HG03139 (cell line): ENCODE results near the gene CEP89.
"Not testable (repeated sequence)": the region's sequence is repeated elsewhere in the genome, so short reads cannot be mapped to it uniquely, and the experiment has no call there.

Experiments used
- ATAC-seq: cut with Tn5 transposase; IDR thresholded peaks from one replicate; pipeline ENCODE4 v1.9.1; 2021; ENCODE audit not compliant: unreplicated experiment

CEP89 gene

DNA sequence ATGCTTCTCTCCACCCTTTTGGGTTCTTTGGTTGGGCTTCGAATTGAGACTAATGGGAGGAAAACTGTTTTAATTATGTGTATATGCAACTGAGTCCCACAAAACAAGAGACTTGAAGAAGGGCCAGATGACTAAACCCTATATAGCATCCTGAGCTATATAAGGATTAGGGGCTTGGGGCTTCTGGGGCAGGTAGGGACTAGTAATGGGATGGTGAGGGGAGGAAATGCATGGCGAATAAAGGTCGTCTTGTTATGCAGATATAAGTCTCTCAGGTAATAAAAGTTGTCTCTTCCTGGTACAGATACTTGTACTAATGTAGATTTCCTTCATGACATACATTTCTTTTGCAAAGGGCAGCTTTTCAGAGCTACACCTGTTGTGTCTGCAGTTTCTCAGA, 99.4 kb downstream of the CEP89 start:
- ATAC-seq, result no peak

DNA sequence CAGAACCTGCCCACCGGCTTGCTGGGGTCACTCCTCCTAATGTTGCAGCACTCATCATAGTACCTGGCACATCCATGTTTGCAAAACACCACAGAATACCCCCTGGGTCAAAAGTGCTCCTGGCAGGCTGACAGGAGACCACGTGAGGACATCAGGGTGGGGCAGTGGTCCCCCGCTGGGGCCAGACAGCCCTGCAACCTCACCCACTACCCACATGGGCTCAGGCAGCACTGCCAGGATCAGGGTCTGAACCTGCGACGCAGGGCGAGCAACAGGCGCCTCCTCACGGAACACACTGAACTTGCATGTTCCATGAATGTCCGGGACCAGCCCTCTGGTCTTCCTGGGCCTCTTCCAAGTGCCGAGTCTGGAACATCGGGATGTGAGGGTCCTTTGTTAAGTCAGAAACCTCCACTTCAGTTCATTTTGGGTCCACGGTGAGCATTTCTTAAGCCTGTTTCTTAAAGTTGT, 100.7 kb downstream of the CEP89 start:
- ATAC-seq, result no peak

DNA sequence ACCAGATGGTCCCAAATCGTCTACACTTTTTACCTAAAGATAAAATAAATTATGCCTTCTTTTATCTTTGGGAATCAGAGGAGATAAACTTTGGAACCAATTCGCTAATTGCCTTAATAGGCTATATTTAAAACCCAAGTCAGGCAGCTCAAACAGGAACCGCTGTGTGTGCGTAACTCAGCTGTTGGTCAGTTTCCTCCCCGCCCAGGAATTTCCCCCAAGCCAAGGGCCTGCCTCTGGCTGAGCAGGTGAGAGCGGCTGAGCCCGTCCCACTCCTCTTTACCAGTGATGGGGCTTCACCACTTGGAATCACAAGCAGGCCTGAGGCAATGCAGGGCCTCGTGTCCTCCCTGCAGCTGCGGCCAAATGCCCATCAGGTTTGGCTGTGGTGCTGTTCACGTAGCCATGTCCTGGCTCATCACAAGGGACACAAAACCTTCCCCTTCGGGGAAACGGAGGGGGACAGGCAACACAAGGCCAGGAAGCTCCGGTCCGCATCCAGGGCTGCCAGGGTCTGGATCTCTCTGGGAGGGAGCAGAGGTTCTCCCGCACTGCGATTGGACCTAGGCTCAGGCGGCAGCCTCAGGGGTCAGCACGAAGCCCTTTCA, 101.7 kb downstream of the CEP89 start:
- ATAC-seq, result no peak

DNA sequence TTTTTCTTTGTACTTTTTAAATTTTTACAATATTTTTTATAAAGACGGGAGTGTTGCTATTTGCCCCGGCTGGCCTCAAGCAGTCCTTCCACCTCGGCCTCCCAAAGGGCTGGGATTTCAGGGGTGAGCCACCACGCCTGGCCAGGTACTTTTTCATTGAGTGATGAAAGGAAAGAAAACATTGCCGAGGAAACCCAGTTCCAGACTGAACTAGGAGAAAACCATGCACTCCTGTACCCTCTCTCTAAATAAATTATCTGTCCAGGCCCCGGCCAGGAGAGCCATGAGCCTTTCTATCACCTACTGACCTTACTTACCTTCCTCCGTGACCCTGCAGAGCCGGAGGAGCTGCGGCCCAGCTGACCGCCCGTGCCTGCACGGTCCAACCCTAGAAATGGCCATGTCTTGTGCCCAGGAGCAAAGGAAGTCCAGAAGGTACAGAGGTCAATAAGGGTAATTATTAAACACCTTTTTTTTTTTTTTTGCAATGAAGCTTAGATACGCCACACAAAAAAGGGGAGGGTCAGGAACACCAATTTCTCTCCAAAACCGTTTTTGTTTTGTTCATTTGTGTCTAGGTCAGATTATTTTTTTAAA, 102.3 kb downstream of the CEP89 start, which contains the start of gene SLC7A9:
TSS of gene SLC7A9 (minus strand) at position 399 of the 597 bp plus-strand sequence. CDS start 1,233 bp downstream, outside the sequence.
- no peak for ATAC-seq

DNA sequence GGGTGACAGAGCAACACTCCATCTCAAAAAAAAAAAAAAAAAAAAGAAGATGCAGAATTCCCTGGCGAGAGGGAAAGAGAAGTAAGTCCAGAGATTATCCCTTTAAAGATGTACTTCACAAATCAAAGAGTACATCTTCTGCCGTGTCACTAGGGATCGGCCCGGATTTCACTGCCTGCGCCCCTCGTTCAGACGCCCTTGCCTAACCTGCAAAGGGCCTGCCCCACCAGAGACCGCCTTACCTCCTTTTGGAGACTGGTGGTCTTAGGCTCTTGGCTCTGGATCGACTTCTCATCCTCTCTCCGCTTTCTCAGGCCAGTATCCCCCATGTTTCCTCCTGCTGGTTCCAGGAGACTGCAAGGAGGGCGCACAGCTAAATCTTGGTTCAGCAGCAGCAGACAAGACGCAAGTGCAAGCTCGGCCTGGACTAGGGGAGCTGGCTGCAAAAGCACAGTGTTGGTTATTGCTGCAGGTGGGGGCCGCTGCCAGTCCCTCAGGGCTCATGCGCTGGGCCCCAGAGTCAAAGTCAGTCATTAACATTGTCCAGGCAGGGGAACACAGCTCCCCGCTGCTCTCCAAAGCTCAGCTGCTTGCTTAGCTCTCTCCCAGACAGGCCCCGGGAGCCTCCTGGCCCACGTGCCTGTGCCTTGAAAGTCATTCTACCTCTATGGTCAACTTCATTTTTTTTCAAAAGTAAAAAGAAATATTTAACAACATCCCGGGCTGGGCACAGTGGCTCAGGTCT, 103.4 kb downstream of the CEP89 start:
- no peak for ATAC-seq

DNA sequence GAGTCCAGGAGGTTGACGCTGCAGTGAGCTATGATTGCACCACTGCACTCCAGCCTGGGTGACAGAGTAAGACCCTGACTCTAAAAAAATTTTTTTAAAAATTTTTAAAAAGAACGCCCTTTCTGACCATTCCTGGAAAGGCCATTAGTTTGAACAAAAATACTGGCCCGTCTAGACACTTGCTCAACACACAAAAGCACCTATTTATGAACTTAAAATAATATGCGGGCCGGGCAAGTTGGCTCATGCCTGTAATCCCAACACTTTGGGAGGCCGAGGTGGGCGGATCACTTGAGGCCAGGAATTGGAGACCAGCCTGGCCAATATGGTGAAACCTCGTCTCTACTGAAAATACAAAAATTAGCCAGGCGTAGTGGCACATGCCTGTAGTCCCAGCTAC, 104.3 kb downstream of the CEP89 start:
- not testable (repeated sequence) for ATAC-seq

DNA sequence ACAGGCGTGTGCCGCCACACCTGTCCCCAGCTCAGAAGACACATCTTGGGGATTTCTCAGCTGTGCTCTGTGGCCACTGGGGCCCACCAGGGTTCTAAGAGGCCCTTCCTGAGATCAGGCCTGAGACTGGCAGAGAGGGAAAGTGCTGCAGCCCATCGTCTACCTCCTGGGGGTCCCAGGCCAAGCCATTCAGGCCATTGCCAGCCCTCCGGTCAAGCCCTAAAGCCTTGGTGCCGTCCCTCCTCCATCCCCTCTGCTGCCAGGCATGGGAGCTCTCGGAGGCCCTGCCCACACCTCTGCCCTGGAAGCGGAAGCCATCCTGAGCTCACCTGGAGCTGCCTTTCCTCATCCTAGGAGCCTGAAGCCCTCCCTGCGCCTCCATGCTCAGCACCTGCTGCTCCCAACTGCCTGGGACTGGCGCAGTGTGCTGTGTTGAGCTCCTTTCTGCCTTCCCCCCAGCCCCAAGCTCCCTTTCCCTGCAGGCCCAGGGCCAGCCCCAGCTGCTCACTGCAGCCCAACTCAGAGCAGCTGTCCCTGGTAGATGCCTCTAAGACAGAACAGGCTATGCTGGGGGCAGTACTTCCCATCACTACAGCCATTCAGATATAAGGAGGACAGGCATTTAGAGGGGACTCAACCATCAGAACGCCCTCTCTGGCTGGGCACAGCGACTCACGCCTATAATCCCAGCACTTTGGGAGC, 105.0 kb downstream of the CEP89 start:
- ATAC-seq, result no peak

DNA sequence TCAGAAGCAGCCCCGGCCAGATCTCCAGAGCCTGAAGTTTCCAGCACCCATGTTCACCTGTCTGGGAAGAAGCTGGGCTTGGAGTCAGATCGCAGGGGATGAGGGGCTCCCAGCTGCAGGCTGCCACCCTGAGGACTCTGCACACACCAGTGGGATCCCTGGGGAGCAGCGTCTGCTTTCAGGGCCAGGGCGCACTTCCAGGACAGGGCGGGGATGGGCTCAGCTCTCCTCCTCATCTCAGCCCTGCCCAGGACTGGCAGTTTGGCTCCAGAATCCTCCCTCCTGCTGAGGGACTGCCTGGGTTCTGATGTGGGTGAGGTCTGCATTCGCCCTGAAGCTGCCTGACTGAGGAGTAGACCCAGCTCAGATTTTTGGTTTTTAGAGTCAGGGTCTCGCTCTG, 105.7 kb downstream of the CEP89 start:
- no peak for ATAC-seq

DNA sequence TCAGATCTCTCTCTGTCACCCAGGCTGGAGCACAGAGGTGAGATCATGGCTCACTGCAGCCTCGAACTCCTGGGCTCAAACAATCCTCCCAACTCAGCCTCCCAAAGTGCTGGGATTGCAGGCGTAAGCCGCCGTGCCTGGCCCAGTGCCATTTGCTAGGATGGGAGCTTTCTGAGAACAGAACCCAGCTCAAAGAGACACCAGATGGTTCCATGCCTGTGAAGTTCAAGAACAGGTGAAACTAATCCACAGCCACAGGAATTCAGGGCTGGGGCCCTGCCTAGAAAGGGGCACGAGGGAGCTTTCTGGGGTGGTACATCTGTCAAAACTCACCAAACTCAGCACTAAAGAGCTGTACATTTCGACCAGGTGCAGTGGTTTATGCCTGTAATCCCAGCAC, 106.4 kb downstream of the CEP89 start:
- ATAC-seq, result no peak

DNA sequence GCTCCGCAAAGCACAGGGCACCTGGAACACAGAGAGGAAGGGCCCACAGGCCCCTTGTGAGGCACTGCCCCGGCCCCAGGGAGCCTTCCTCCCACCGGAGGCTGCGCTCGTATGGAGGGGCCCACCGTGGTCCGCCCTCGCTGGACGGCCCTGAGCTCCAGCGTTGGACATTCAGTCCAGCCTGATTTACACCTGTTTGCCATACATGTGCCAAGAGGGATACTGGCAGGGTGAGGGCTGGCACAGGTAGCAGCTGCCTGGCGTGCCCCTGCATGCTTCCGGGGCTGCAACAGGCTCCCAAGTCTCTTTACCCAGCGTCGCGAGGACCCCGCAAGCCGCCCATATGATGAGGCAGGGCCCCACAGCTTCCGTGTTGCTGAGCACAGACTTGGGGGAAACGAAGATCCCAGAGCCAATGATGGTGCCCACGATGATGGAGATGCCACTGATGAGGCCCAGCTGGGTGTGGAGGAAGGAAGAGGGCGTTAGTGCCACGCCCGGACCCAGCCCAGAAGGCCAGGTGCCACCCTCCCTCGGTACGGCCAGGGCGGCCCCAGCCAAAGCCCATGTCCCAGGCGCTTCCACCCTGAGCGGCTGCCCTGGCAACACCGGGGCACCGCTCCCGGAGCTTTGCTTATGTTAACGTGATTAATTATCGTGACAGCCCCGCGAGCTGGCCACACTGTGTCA, 107.3 kb downstream of the CEP89 start:
- no peak for ATAC-seq

DNA sequence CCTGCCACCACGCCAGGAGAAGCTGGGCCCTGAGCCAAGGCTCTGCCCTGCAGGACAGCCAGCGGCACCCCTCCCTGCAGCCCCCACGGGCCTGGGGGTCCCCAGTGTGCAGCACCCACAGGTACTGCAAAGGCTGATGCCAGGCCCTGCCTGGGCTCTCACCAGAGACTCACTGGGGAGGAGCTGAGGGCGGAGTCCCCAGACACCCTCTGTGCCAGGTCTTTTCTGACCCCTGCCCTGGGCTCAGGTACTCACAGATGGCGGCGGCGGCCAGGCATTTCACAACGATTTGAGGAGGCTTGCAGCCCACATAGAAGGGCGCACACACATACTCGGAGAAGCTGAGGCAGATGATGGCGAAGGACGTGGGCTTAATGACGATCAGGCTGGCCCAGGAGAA, 107.9 kb downstream of the CEP89 start:
- no peak for ATAC-seq

DNA sequence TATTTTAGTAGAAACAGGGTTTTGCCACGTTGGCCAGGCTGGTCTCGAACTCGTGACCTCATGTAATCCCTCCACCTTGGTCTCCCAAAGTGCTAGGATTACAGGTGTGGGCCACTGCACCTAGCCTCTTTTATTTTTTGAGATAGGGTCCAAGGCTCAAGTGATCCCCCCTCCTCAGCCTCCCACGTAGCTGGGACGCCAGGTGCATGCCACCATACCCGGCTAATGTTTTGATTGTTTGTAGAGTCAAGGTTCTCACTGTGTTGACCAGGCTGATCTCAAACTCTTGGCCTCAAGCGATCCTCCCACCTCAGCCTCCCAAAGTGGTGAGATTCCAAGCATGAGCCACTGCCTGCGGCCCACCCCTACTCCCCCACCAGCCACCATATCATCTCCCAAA, 108.5 kb downstream of the CEP89 start:
- no peak for ATAC-seq

DNA sequence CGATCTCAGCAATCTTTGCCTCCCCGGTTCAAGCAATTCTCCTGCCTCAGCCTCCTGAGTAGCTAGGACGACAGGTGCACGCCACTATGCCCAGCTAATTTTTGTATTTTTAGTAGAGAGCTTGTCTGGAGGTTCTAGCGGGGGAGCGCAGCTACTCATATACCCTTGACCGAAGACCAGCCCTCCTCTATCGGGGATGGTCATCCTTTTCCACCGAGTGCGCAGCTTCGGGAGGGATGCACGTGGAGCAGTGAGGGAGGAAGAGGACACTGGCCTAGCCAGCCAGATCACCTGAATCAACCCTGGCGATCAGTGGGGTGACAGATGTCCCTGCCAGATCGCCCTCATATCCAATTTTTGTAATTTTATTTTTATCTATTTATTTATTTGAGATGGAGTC, 109.0 kb downstream of the CEP89 start:
- ATAC-seq, result no peak

DNA sequence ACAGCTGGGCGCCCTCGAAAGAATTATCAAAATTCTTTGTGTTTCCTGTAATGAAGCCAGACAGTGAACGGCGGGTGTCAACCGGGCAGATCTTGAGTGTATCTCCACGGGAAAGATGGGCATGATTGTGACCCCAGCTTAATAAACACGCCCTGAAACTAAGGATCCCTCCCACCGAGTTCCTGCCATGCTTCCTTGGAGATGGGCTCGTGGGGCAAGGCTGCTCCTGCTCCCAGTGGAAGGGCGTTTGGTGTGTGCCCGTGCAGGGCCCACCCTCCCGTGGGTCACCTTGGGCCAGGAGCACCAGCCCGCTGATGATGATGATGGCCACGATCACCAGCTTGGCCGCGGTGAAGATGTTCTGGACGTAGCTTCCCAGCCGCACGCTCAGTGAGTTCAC, 109.6 kb downstream of the CEP89 start:
- no peak for ATAC-seq

DNA sequence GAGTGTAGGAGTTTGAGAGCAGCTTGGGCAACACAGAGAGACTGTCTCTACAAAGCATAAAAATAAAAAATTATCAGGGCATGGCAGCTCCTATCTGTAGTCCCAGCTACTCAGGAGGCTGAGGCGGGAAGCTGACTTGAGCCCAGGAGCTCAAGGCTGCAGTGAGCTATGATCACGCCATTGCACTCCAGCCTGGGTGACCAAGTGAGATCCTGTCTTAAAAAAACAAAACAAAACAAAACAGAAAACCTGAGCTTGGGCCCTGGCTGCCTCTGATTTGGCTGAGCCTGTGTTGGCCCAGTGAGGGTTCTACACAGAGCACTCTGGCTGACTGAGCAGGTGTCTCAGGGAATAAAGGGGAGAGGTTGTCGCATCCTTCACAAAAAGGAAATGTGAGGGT, 110.2 kb downstream of the CEP89 start:
- no peak for ATAC-seq

DNA sequence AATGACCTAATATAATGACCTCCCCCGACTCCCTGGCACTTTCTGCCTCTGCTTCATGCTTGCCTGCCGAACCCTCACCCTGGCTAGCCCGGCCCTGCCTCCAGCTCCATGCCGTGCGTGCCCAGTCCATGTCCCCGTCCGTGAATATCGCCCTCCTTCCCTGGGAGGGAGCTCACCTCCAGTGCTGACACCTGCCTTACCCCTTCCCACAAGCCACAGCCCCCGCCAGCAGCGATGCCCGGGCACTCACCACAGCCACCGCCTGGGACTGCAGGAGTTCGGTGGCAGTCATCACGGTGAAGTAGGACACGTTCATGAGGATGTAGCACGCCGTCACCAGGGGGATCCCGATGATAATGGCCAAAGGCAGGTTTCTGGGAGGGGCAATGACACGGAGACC, 112.2 kb downstream of the CEP89 start:
- ATAC-seq, result no peak

DNA sequence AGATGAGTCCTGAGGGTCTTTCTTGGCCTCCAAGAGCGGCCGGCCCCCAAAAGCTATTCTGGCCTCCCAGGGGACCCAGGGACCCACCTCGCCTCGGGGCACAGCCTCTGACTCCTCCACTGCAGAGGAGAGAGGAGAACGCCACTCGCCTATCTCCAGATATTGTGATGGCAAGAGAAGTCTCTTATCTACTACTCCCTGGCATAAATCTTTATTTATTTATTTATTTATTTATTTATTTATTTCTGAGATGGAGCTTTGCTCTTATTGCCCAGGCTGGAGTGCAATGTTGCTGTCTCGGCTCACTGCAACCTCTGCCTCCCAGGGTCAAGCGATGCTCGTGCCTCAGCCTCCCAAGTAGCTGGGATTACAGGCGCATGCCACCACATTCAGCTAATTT, 113.2 kb downstream of the CEP89 start:
- no peak for ATAC-seq

DNA sequence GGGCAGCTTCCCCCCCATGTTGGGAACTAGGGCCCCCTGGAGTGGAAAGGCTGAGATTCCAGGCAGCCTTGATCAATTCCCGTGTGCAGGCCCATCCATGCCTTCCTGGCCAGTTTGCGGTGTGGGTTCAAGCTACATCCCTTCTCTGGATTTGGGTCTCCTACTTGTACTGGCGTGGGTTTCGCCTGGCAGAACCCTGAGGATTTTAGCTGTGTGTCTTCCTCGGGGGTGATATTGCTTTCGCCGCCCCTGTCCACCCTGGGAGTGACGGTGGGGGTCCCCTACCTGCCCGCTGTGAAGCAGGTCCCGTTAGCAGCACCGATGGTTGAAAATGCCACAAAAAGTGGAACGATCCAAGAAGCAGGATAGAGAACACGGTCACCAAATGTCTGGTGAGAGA, 113.6 kb downstream of the CEP89 start:
- ATAC-seq, result no peak

DNA sequence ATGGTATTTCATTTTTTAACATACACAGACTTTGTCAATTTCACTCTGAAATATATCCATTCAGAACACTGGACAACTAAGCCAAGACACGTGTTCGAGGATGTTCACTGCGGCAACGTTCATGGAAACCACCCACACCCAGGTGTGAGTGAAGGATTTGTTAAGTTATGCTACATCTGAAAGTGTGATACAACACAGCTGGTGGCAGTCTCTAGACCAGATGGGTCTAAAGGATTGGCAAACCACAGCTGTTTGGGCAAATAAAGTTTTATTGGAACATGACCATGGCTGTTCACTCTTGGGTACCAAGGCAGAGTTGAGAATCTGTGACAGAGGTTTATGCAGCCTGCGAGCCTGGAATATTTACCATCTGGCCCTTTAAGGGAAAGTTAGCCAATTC, 114.2 kb downstream of the CEP89 start:
- ATAC-seq, result no peak

DNA sequence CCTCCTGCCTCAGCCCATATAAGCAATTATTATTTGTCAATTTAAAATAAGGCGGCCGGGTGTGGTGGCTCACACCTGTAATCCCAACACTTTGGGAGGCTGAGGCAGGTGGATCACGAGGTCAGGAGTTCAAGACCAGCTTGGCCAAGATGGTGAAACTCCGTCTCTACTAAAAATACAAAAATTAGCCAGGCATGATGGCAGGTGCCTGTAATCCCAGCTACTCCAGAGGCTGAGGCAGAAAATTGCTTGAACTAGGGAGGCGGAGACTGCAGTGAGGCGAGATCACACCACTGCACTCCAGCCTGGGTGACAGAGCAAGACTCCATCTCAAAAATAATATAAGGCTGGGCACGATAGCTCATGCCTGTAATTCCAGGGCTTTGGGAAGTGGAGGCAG, 114.9 kb downstream of the CEP89 start:
- ATAC-seq, result not testable (repeated sequence)

DNA sequence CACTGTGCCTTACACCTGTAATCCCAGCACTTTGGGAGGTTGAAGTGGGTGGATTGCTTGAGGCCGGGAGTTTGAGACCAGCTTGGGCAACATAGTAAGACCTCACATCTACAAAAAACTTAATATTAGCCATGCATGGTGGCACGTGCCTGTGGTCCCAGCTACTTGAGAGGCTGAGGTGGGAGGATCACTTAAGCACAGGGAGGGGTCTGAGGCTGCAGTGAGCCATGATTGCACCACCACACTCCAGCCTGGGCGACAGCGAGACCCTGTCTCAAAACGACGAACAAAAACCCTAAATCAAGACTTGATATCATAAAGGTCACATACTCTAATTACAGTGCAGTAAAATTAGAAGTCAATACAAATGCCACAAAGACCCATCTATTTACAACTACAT, 119.5 kb downstream of the CEP89 start:
- no peak for ATAC-seq
